ENCODE results near the gene RIPPLY3.

RIPPLY3 gene

GRCh38 chr21:37060296-37060695, 53.8 kb downstream of the RIPPLY3 start:
- Histone ChIP-seq H3K36me3 (ENCODE audit: insufficient read depth) (no peaks in the 10 kb centered on the region), H3K27me3 (ENCODE audit: insufficient read depth, low read depth) (no peaks in the 10 kb centered on the region), H2AFZ (ENCODE audit: low read depth) (no peak overlapping the region), H3K4me1 (ENCODE audit: low read depth, poor library complexity, severe bottlenecking) (no peaks in the 10 kb centered on the region), H3K4me3 (IDR thresholded peaks at IDR 0.05; ENCODE audit: insufficient read depth, low read depth, low read length) (no peak overlapping the region), H3K9ac (no peak overlapping the region), H3K27ac (no peak overlapping the region), H3K4me2 (no peak overlapping the region), H4K20me1 (ENCODE audit: insufficient read depth) (no peaks in the 10 kb centered on the region), H3K79me2 (ENCODE audit: insufficient read depth, low read depth) (no peaks in the 10 kb centered on the region)
- TF ChIP-seq, protein P1, sequence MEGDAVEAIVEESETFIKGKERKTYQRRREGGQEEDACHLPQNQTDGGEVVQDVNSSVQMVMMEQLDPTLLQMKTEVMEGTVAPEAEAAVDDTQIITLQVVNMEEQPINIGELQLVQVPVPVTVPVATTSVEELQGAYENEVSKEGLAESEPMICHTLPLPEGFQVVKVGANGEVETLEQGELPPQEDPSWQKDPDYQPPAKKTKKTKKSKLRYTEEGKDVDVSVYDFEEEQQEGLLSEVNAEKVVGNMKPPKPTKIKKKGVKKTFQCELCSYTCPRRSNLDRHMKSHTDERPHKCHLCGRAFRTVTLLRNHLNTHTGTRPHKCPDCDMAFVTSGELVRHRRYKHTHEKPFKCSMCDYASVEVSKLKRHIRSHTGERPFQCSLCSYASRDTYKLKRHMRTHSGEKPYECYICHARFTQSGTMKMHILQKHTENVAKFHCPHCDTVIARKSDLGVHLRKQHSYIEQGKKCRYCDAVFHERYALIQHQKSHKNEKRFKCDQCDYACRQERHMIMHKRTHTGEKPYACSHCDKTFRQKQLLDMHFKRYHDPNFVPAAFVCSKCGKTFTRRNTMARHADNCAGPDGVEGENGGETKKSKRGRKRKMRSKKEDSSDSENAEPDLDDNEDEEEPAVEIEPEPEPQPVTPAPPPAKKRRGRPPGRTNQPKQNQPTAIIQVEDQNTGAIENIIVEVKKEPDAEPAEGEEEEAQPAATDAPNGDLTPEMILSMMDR (conservative IDR thresholded peaks at IDR 0.05; ENCODE audit: low read depth, low read length): no peak

- Histone ChIP-seq H3K27me3 (ENCODE audit: insufficient read depth, low read depth) (no peaks in the 10 kb centered on the region), H3K27ac (no peak overlapping the region), H3K9ac (no peak overlapping the region), H3K36me3 (ENCODE audit: insufficient read depth) (no peaks in the 10 kb centered on the region), H2AFZ (ENCODE audit: low read depth) (no peak overlapping the region), H4K20me1 (ENCODE audit: insufficient read depth) (no peaks in the 10 kb centered on the region), H3K4me2 (no peak overlapping the region), H3K4me3 (IDR thresholded peaks at IDR 0.05; ENCODE audit: insufficient read depth, low read depth, low read length) (no peak overlapping the region), H3K4me1 (ENCODE audit: low read depth, poor library complexity, severe bottlenecking) (no peaks in the 10 kb centered on the region), H3K79me2 (ENCODE audit: insufficient read depth, low read depth) (no peaks in the 10 kb centered on the region)
- TF ChIP-seq, protein P1 (conservative IDR thresholded peaks at IDR 0.05; ENCODE audit: low read depth, low read length): no peak
These were observed 55.6 kb downstream of the RIPPLY3 start for GRCh38 chr21:37061926-37062592.

DNA sequence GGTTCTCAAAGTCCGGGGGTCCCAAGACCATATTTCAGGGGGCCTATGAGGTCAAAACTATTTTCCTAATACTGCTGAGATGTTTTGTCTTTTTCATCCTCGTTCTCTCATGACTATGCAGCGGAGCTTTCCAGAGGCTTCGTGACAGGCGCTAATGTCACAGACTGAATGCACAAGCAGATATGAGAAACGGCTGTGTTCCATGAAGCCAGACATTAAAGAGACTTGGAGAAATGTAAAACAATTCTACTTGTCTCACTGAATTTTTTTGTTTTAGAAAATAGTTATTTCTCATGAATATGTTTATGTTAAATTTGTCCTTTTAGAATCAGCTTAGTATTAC, 56.1 kb downstream of the RIPPLY3 start:
- H4K20me1 ChIP-seq (ENCODE audit: insufficient read depth): no peaks in the 10 kb centered on the region
- no peaks in the 10 kb centered on the region for H3K4me1 ChIP-seq (ENCODE audit: low read depth, poor library complexity, severe bottlenecking)
- no peaks in the 10 kb centered on the region for H3K79me2 ChIP-seq (ENCODE audit: insufficient read depth, low read depth)
- H3K4me3 ChIP-seq (IDR thresholded peaks at IDR 0.05; ENCODE audit: insufficient read depth, low read depth, low read length): no peak overlapping the region
- no peaks in the 10 kb centered on the region for H3K27me3 ChIP-seq (ENCODE audit: insufficient read depth, low read depth)
- no peak overlapping the region for H3K9ac ChIP-seq
- no peak overlapping the region for H3K4me2 ChIP-seq
- no peak overlapping the region for H3K27ac ChIP-seq
- H2AFZ ChIP-seq (ENCODE audit: low read depth): no peak overlapping the region
- TF ChIP-seq, protein P1 (conservative IDR thresholded peaks at IDR 0.05; ENCODE audit: low read depth, low read length): no peak
- H3K36me3 ChIP-seq (ENCODE audit: insufficient read depth): no peaks in the 10 kb centered on the region

GRCh38 chr21:37063433-37063832, 56.9 kb downstream of the RIPPLY3 start:
- Histone ChIP-seq H3K27me3 (ENCODE audit: insufficient read depth, low read depth) (no peaks in the 10 kb centered on the region), H3K27ac (no peak overlapping the region), H3K4me2 (no peak overlapping the region), H3K79me2 (ENCODE audit: insufficient read depth, low read depth) (no peaks in the 10 kb centered on the region), H3K36me3 (ENCODE audit: insufficient read depth) (no peaks in the 10 kb centered on the region), H4K20me1 (ENCODE audit: insufficient read depth) (no peaks in the 10 kb centered on the region), H3K9ac (no peak overlapping the region), H2AFZ (ENCODE audit: low read depth) (no peak overlapping the region), H3K4me1 (ENCODE audit: low read depth, poor library complexity, severe bottlenecking) (no peaks in the 10 kb centered on the region), H3K4me3 (IDR thresholded peaks at IDR 0.05; ENCODE audit: insufficient read depth, low read depth, low read length) (no peak overlapping the region)
- TF ChIP-seq, protein P1 (conservative IDR thresholded peaks at IDR 0.05; ENCODE audit: low read depth, low read length): no peak

Data from KMS-11 (cell line).